Calu3 (cell line): ENCODE results near the gene SIRPA. TPM values are rescaled to one million over a fixed set of nuclear protein-coding genes. Genes with fewer than 3 reads are reported as not detected.

ENCODE experiments used
- Bru-seq: library from RNA; stranded (reverse); fragments of 400-500 nt; gene quantifications from one replicate; lab custom pipeline; 2021; lab: Mats Ljungman, UMichigan
- BruChase-seq, 2 experiments: library from RNA; stranded (reverse); fragments of 400-500 nt; gene quantifications; one replicate each; lab custom pipeline; 2021; lab: Mats Ljungman, UMichigan
- BruUV-seq: library from RNA; stranded (reverse); fragments of 400-500 nt; replicated peaks from 2 replicates; lab custom pipeline; 2021; lab: Mats Ljungman, UMichigan
- CTCF ChIA-PET: fragments of 300-600 bp; sonication (Branson Sonifier 250); formaldehyde crosslinking; loops from one replicate; lab custom pipeline; 2022; ENCODE audit warnings: antibody characterized with exemption; lab: Charles Lee
- DNase-seq: peaks from one replicate; pipeline ENCODE4 v3.0.0; 2022
- H3K27ac Mint-ChIP-seq: one replicate; pipeline ENCODE4 v1.8.0; 2022; ENCODE audit warnings: mixed read lengths; ENCODE audit not compliant: unreplicated experiment
- H3K27me3 Mint-ChIP-seq: one replicate; pipeline ENCODE4 v1.8.0; 2022; ENCODE audit warnings: mixed read lengths; ENCODE audit not compliant: unreplicated experiment
- H3K36me3 Mint-ChIP-seq: one replicate; pipeline ENCODE4 v1.8.0; 2022; ENCODE audit warnings: mild to moderate bottlenecking, moderate library complexity, mixed read lengths; ENCODE audit not compliant: insufficient read depth, unreplicated experiment
- H3K4me1 Mint-ChIP-seq: one replicate; pipeline ENCODE4 v1.8.0; 2022; ENCODE audit warnings: mild to moderate bottlenecking, low read depth, mixed read lengths; ENCODE audit not compliant: unreplicated experiment
- H3K4me3 Mint-ChIP-seq: one replicate; pipeline ENCODE4 v1.8.0; 2022; ENCODE audit warnings: mild to moderate bottlenecking, low read depth, moderate library complexity, mixed read lengths; ENCODE audit not compliant: unreplicated experiment
- H3K9me3 Mint-ChIP-seq: one replicate; pipeline ENCODE4 v1.8.0; 2022; ENCODE audit warnings: low read depth, mixed read lengths; ENCODE audit not compliant: unreplicated experiment
- CTCF ChIP-seq: fragments of 200-600 bp; IDR thresholded peaks from one replicate; pipeline ENCODE4 v1.8.0; 2022; ENCODE audit warnings: antibody characterized with exemption; ENCODE audit not compliant: unreplicated experiment
- intact Hi-C: fragments of 100-400 bp; cut with micrococcal nuclease; formaldehyde crosslinking; loops from one replicate; pipeline ENCODE4 v1.10.0; 2022; ENCODE audit not compliant: unreplicated experiment
- long read RNA-seq: library from polyadenylated mRNA; stranded (forward); transcript quantifications from one replicate; pipeline ENCODE4 v2.0.0, GENCODE V29; 2022
- total RNA-seq: library from RNA; stranded (reverse); gene quantifications from 2 replicates; pipeline ENCODE4 v1.2.3, GENCODE V29; 2022

Gene SIRPA
- total RNA-seq (24.0 and 28.3 TPM in 2 replicates), Bru-seq, nascent RNA (percentile 62 among the genes with signal in this experiment), BruChase-seq, experiment 1, labeled RNA remaining after a 6-hour chase (percentile 67 among the genes with signal in this experiment), BruChase-seq, experiment 2, labeled RNA remaining after a 2-hour chase (percentile 60 among the genes with signal in this experiment)
- long read RNA-seq, full-length matches to known transcripts: 11 of 20 reads
- long read RNA-seq, partial matches to known transcripts: 6 of 20 reads
- long read RNA-seq, other reads (novel, unspliced or antisense): 3 of 20 reads

GRCh38 chr20:1894951-1895673, at the start of gene SIRPA:
SIRPA (plus strand) TSS chr20:1895407; CDS start chr20:1895448, 41 bp downstream.
- intact Hi-C loops: loop anchor here (5.0 kb wide), 1 partner anchor 93 kb away; no protein-coding TSS in a partner anchor
- BruUV-seq: no TSS peak
- Mint-ChIP-seq H3K27ac (peak within 1 kb of the TSS; percentile 80), H3K4me3 (peak within 1 kb of the TSS; percentile 87), H3K27me3 (no peaks in the 10 kb centered on the region), H3K9me3 (no peaks in the 10 kb centered on the region), H3K36me3 (peaks cover 31% of the 10 kb centered on the region), H3K4me1 (peaks cover 51% of the 10 kb centered on the region)
- CTCF ChIA-PET: no interaction called here
- no peak for TF ChIP-seq CTCF
- peak; percentile 28 for DNase-seq

GRCh38 chr20:1845701-1846100, 49.5 kb upstream of the SIRPA start:
- CTCF ChIA-PET: no interaction called here
- intact Hi-C loops: no loop called here
- DNase-seq: no peak
- Mint-ChIP-seq H3K4me1 (peaks cover 2% of the 10 kb centered on the region), H3K9me3 (peaks cover 6% of the 10 kb centered on the region), H3K27ac (no peak overlapping the region), H3K27me3 (peaks cover 22% of the 10 kb centered on the region), H3K36me3 (no peaks in the 10 kb centered on the region), H3K4me3 (no peak overlapping the region)
- no peak for TF ChIP-seq CTCF
- no TSS peak for BruUV-seq

- CTCF ChIA-PET: interaction anchor here (0.6 kb wide), 1 partner anchor 235 kb away, joined by 3 read pairs; no protein-coding TSS in a partner anchor
- BruUV-seq: no TSS peak
- H3K9me3 Mint-ChIP-seq: peaks cover 6% of the 10 kb centered on the region
- no peak overlapping the region for H3K27ac Mint-ChIP-seq
- no peak overlapping the region for H3K4me3 Mint-ChIP-seq
- TF ChIP-seq CTCF: no peak
- no peaks in the 10 kb centered on the region for H3K36me3 Mint-ChIP-seq
- H3K4me1 Mint-ChIP-seq: no peaks in the 10 kb centered on the region
- no peak for DNase-seq
- intact Hi-C loops: no loop called here
- peaks cover 19% of the 10 kb centered on the region for H3K27me3 Mint-ChIP-seq
Observed at GRCh38 chr20:1846341-1846740, 48.9 kb upstream of the SIRPA start.

- no peak overlapping the region for H3K27ac Mint-ChIP-seq
- H3K36me3 Mint-ChIP-seq: no peaks in the 10 kb centered on the region
- H3K4me1 Mint-ChIP-seq: no peaks in the 10 kb centered on the region
- H3K27me3 Mint-ChIP-seq: peaks cover 19% of the 10 kb centered on the region
- intact Hi-C loops: no loop called here
- H3K9me3 Mint-ChIP-seq: peaks cover 6% of the 10 kb centered on the region
- CTCF ChIA-PET: interaction anchor here (0.6 kb wide), 1 partner anchor 234 kb away, joined by 3 read pairs; no protein-coding TSS in a partner anchor
- no TSS peak for BruUV-seq
- TF ChIP-seq CTCF: no peak
- no peak for DNase-seq
- H3K4me3 Mint-ChIP-seq: no peak overlapping the region
Observed at GRCh38 chr20:1846876-1847275, 48.3 kb upstream of the SIRPA start.
